KBM-7 (cell line): Measurements from ENCODE around the gene NUDT16L1.

ENCODE experiments used
- DNase-seq: peaks from one replicate; pipeline ENCODE4 v3.0.0-alpha.2; 2015
- in situ Hi-C: fragments of 300-500 bp; cut with MboI; formaldehyde crosslinking; loops from 2 replicates; pipeline ENCODE4 v1.14.3; 2020; ENCODE audit warnings: low sequenced_read_pairs, low pct_unique_long_range_greater_than_20kb, mixed read lengths

Gene NUDT16L1

GRCh38 chr16:4690946-4691665 lies 2.3 kb upstream of the NUDT16L1 start:
- no peak for DNase-seq
- in situ Hi-C loops: no loop called here

GRCh38 chr16:4691666-4692412 lies 1.5 kb upstream of the NUDT16L1 start:
- in situ Hi-C loops: no loop called here
- DNase-seq: no peak

- in situ Hi-C loops: no loop called here
- peak; percentile 29 for DNase-seq
Measured at GRCh38 chr16:4692460-4693295, 684 bp upstream of the NUDT16L1 start.

GRCh38 chr16:4693956-4694641 lies 737 bp downstream of the NUDT16L1 start:
- in situ Hi-C loops: no loop called here
- DNase-seq: no peak

- DNase-seq: no peak
- in situ Hi-C loops: no loop called here
Measured at GRCh38 chr16:4694642-4695451, 1.5 kb downstream of the NUDT16L1 start.

GRCh38 chr16:4695473-4696171 lies 2.3 kb downstream of the NUDT16L1 start:
- DNase-seq: no peak
- in situ Hi-C loops: no loop called here

GRCh38 chr16:4696172-4696904 lies 3.0 kb downstream of the NUDT16L1 start:
- in situ Hi-C loops: no loop called here

GRCh38 chr16:4696905-4697847 lies 3.8 kb downstream of the NUDT16L1 start:
- no peak for DNase-seq
- in situ Hi-C loops: no loop called here

More at GRCh38 chr16:4696172-4696904, 3.0 kb downstream of the NUDT16L1 start:
- DNase-seq: no peak

- DNase-seq: no peak
- in situ Hi-C loops: no loop called here
Measured at GRCh38 chr16:4697848-4698291, 4.5 kb downstream of the NUDT16L1 start.

GRCh38 chr16:4698321-4699045 lies 5.1 kb downstream of the NUDT16L1 start:
- in situ Hi-C loops: no loop called here
- no peak for DNase-seq

- DNase-seq: no peak
- in situ Hi-C loops: no loop called here
Measured at GRCh38 chr16:4699046-4699556, 5.7 kb downstream of the NUDT16L1 start.

GRCh38 chr16:4700380-4700996 lies 7.1 kb downstream of the NUDT16L1 start:
- DNase-seq: no peak
- in situ Hi-C loops: no loop called here

- DNase-seq: no peak
- in situ Hi-C loops: no loop called here
Measured at GRCh38 chr16:4700997-4701743, 7.8 kb downstream of the NUDT16L1 start.

GRCh38 chr16:4701791-4702465 lies 8.6 kb downstream of the NUDT16L1 start:
- in situ Hi-C loops: no loop called here
- no peak for DNase-seq
